OCI-LY3 (cell line): ENCODE results near the gene ZNF764.

ENCODE experiments used
- H2AFZ ChIP-seq: fragments of 200-600, 300-600 bp; shearing (Covaris generic); 2 replicates; pipeline ENCODE4 v1.6.0; 2014; ENCODE audit warnings: antibody characterized with exemption, low read depth, low read length
- H3K27ac ChIP-seq: fragments of 200-600, 300-600 bp; sonication (generic); 2 replicates; pipeline ENCODE4 v1.5.1; 2014; ENCODE audit warnings: mild to moderate bottlenecking, low read length, moderate library complexity, mixed read lengths
- H3K27me3 ChIP-seq: fragments of 200-600, 300-600 bp; sonication (generic); 2 replicates; pipeline ENCODE4 v1.6.1; 2014; ENCODE audit warnings: low read depth, low read length, mixed read lengths
- H3K36me3 ChIP-seq: fragments of 200-600, 300-600 bp; sonication (generic); replicated peaks from 2 replicates; pipeline ENCODE3; 2014; ENCODE audit warnings: low read depth, low read length, mixed read lengths
- H3K4me1 ChIP-seq: fragments of 300-600, 200-600 bp; sonication (generic); 2 replicates; pipeline ENCODE4 v1.6.1; 2014; ENCODE audit warnings: low read length, mixed read lengths
- H3K4me2 ChIP-seq: fragments of 200-600, 300-600 bp; sonication (generic); 2 replicates; pipeline ENCODE4 v1.6.1; 2014; ENCODE audit warnings: low read length, mixed read lengths
- H3K4me3 ChIP-seq: fragments of 300-600, 200-600 bp; sonication (generic); 2 replicates; pipeline ENCODE4 v1.5.1; 2014; ENCODE audit warnings: antibody characterized with exemption, mild to moderate bottlenecking, low read length, moderate library complexity
- H3K79me2 ChIP-seq: fragments of 300-600, 200-600 bp; shearing (Covaris generic); 2 replicates; pipeline ENCODE4 v1.6.1; 2014; ENCODE audit warnings: mild to moderate bottlenecking, low read length, mixed read lengths
- H3K9ac ChIP-seq: fragments of 300-600, 200-600 bp; shearing (Covaris generic); 2 replicates; pipeline ENCODE4 v1.6.0; 2014; ENCODE audit warnings: mild to moderate bottlenecking, low read length, moderate library complexity
- H3K9me3 ChIP-seq: fragments of 200-600, 300-600 bp; shearing (Covaris generic); 2 replicates; pipeline ENCODE4 v1.6.1; 2014; ENCODE audit warnings: low read length, mixed read lengths; ENCODE audit not compliant: insufficient read depth
- H4K20me1 ChIP-seq: fragments of 200-600, 300-600 bp; sonication (generic); 2 replicates; pipeline ENCODE4 v1.6.1; 2016; ENCODE audit warnings: low read length, mixed read lengths; ENCODE audit not compliant: insufficient read depth
- EZH2phosphoT487 ChIP-seq: fragments of 200-600 bp; shearing (Covaris generic); IDR thresholded peaks from 2 replicates; pipeline ENCODE4 v1.6.1; 2018; ENCODE audit warnings: antibody characterized with exemption, mixed run types, low read depth
- TF ChIP-seq, protein P1 (sequence below): fragments of 200-600, 300-600 bp; sonication (generic); IDR thresholded peaks from 2 replicates; pipeline ENCODE4 v1.5.1; 2014; ENCODE audit warnings: antibody characterized with exemption, low read length, low read depth

Gene ZNF764

DNA sequence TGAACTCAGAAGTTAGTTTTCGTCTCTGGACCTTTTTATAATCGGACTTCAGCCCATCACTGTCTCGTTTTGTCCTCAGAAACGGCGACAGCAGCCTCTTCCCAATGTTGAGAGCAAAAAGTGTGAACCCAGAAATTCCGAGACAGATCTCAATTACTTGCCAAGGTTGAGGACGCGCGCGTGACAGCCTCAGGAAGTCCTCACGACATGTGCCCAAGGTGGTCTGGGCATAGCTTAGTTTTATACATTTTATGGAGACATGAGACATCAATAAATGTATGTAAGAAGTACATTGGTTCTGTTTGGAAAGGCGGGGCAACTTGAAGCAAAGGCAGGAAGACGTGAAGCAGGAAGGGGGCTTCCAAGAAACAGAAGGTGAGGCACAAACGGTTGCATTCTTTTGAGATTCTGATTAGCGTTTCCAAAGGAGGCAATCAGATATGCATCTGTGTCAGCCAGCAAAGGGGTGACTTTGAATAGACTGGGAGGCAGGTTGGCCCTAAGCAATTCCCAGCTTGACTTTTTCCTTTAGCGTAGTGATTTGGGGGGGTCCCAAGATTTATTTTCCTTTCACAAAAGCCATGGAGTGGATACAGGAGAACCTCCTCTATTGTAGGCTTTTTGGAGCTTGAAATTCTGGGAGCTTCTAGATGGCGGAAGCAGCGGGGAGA lies 22.9 kb downstream of the ZNF764 start:
- H2AFZ ChIP-seq: peak overlapping the region; percentile 89
- peaks cover 16% of the 10 kb centered on the region for H3K4me1 ChIP-seq

DNA sequence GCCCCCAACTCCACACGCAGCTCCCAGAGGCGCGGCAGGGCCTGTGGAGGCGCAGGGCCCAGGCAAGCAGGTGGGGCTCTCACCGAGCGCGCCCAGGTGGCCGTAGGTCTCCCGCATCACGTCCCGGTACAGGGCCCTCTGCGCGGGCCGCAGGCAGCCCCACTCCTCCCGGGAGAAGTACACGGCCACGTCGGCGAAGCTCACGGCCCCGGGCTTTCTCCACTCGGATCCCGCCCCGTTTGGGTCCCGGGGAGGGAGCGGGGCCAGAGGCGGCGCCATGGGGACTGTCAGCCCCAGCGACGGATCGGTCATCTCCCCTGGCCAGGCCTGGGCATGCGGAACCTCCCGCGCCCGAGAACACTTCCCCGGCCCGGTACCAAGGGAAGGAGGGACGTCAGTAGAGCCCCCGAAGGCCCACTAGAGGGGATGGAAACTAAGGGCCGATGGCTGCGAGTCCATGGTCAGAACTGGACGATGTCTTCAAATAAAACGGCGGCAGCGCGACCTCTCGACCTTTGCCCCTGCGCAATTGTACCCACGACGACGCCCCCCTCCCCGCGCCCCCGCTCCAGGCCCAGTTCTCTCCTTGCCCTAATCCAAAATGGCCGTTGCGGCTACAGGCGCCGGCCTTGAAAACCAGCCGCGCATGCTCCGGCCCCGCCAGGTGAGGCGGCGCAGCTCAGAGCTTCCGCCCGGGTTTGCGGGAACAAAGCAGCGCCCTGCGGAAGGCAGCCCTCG lies 23.6 kb downstream of the ZNF764 start, which contains the start of gene ZNF747:
TSS of gene ZNF747 (minus strand) at position 491 of the 738 bp plus-strand sequence. CDS start at position 312, 179 bp downstream.
- TF ChIP-seq, protein P1, sequence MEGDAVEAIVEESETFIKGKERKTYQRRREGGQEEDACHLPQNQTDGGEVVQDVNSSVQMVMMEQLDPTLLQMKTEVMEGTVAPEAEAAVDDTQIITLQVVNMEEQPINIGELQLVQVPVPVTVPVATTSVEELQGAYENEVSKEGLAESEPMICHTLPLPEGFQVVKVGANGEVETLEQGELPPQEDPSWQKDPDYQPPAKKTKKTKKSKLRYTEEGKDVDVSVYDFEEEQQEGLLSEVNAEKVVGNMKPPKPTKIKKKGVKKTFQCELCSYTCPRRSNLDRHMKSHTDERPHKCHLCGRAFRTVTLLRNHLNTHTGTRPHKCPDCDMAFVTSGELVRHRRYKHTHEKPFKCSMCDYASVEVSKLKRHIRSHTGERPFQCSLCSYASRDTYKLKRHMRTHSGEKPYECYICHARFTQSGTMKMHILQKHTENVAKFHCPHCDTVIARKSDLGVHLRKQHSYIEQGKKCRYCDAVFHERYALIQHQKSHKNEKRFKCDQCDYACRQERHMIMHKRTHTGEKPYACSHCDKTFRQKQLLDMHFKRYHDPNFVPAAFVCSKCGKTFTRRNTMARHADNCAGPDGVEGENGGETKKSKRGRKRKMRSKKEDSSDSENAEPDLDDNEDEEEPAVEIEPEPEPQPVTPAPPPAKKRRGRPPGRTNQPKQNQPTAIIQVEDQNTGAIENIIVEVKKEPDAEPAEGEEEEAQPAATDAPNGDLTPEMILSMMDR: 0 out of 2 replicates have a peak, but pooled peaks have one; percentile 4
- TF ChIP-seq EZH2phosphoT487: no peak
- no peaks in the 10 kb centered on the region for H3K9me3 ChIP-seq
- peak within 1 kb of the TSS; percentile 92 for H3K4me3 ChIP-seq
- H3K9ac ChIP-seq: peak within 1 kb of the TSS; percentile 96
- H3K27me3 ChIP-seq: no peaks in the 10 kb centered on the region
- H3K36me3 ChIP-seq: peaks cover 4% of the 10 kb centered on the region
- peak within 1 kb of the TSS; percentile 89 for H2AFZ ChIP-seq
- peaks cover 11% of the 10 kb centered on the region for H3K4me1 ChIP-seq
- H3K27ac ChIP-seq: peak within 1 kb of the TSS; percentile 76
- H3K4me2 ChIP-seq: peak within 1 kb of the TSS; percentile 94
- H3K79me2 ChIP-seq: peaks cover 27% of the 10 kb centered on the region
- no peaks in the 10 kb centered on the region for H4K20me1 ChIP-seq

More for the DNA sequence above, 22.9 kb downstream of the ZNF764 start:
- Histone ChIP-seq H3K4me2 (peak overlapping the region; percentile 94), H3K9me3 (no peaks in the 10 kb centered on the region), H3K36me3 (peaks cover 4% of the 10 kb centered on the region), H3K9ac (peak overlapping the region; percentile 96), H3K4me3 (peak overlapping the region; percentile 92), H4K20me1 (no peaks in the 10 kb centered on the region), H3K27ac (peak overlapping the region; percentile 76), H3K27me3 (no peaks in the 10 kb centered on the region), H3K79me2 (peaks cover 27% of the 10 kb centered on the region)
- TF ChIP-seq EZH2phosphoT487: no peak
- TF ChIP-seq, protein P1: no peak

DNA sequence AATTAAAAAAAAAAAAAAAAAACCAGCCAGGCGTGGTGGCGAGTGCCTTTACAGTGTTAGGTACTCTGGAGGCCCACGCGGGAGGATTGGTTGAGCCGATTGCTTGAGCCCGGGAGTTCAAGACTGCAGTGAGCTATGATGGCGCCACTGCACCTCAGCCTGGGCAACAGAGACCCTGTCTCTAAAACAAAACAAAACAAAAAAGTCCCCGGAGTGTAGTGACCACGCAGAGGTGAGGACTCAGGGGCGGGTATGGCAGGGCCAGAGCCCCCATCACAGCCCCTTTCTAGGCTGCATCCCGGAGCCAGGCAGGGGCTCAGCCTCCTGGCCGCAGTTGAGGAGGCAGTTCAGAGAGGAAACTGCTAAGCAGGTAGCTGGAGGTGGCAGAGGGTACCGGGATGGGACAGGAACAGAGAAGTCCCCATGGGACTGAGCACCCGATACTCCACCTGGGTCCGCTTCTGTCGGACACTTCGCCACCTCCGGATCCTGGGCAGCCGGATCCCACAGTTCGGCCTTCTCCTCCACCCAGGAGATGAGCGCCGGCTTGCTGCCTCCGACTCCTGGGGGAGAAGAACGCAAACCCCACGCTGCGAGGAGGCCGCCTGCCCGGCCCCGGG lies 24.3 kb downstream of the ZNF764 start:
- Histone ChIP-seq H3K4me1 (peaks cover 9% of the 10 kb centered on the region), H3K27ac (peak overlapping the region; percentile 76), H3K4me2 (peak overlapping the region; percentile 94), H3K27me3 (no peaks in the 10 kb centered on the region), H3K4me3 (peak overlapping the region; percentile 92), H3K79me2 (peaks cover 27% of the 10 kb centered on the region), H3K9me3 (no peaks in the 10 kb centered on the region), H3K9ac (peak overlapping the region; percentile 96), H3K36me3 (peaks cover 4% of the 10 kb centered on the region), H4K20me1 (no peaks in the 10 kb centered on the region), H2AFZ (peak overlapping the region; percentile 45; the same call in 1 of the 2 replicates)
- TF ChIP-seq, protein P1: no peak
- TF ChIP-seq EZH2phosphoT487: no peak

DNA sequence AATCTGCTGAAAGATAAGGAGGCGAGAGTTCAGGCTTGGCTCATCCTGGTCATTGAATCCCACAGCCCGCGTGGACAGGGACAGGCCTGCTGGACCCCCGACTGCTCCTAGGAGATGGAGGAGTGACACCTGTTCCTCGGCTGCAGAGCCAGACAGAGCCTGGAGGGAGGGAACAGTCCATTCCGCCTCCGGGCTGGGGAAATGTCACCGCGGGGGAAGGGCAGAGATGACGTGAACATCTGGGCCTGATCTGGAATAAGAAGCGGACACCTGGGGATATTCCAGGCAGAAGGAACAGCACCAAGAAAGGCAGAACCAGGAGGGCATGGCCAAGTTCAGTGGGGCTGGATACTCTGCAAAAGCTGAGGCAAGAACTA lies 25.0 kb downstream of the ZNF764 start:
- Histone ChIP-seq H3K4me3 (peak overlapping the region; percentile 92; the same call in 1 of the 2 replicates), H3K9ac (no peak overlapping the region), H3K4me1 (peaks cover 16% of the 10 kb centered on the region), H2AFZ (no peak overlapping the region), H3K9me3 (no peaks in the 10 kb centered on the region), H3K4me2 (peak overlapping the region; percentile 94; the same call in 1 of the 2 replicates), H3K27me3 (no peaks in the 10 kb centered on the region), H3K27ac (no peak overlapping the region), H3K36me3 (peaks cover 4% of the 10 kb centered on the region), H4K20me1 (no peaks in the 10 kb centered on the region), H3K79me2 (peaks cover 27% of the 10 kb centered on the region)
- no peak for TF ChIP-seq EZH2phosphoT487
- TF ChIP-seq, protein P1: no peak
